IMR-90 (cell line): Measurements from ENCODE around the gene PHF20. TPM values are rescaled to one million over a fixed set of nuclear protein-coding genes. Genes with fewer than 3 reads are reported as not detected.
A peak's percentile ranks its signal among the peaks of the same experiment; 100 is the strongest.

Experiments
- ATAC-seq: fragments of 200-7000 bp; cut with Tn5 transposase; 2 replicates; pipeline ENCODE4 v1.9.1; 2020; ENCODE audit warnings: low read depth, mild to moderate bottlenecking, moderate library complexity
- Bru-seq: library from RNA; stranded (reverse); fragments of 400-500 nt; gene quantifications from one replicate; lab custom pipeline; 2021; lab: Mats Ljungman, UMichigan
- BruChase-seq, 2 experiments: library from RNA; stranded (reverse); fragments of 400-500 nt; gene quantifications; one replicate each; lab custom pipeline; 2021; lab: Mats Ljungman, UMichigan
- BruUV-seq: library from RNA; stranded (reverse); fragments of 400-500 nt; replicated peaks from 2 replicates; lab custom pipeline; 2021; lab: Mats Ljungman, UMichigan
- CTCF ChIA-PET: fragments of 300-600 bp; formaldehyde crosslinking; extraction: SDS; loops from one replicate; lab custom pipeline; 2021; ENCODE audit warnings: antibody characterized with exemption; lab: Yijun Ruan, JAX
- POLR2A ChIA-PET: fragments of 300-600 bp; sonication (Branson Sonifier 250); formaldehyde crosslinking; loops from one replicate; lab custom pipeline; 2022; ENCODE audit warnings: antibody characterized with exemption; ENCODE audit not compliant: unreplicated experiment; lab: Charles Lee
- DNase-seq: peaks from one replicate; pipeline ENCODE4 v3.0.0; 2013
- H2AFZ ChIP-seq: replicated peaks from 2 replicates; pipeline ENCODE3; 2013; ENCODE audit warnings: low read length, mild to moderate bottlenecking; ENCODE audit not compliant: poor library complexity
- H2AK5ac ChIP-seq: 2 replicates; pipeline ENCODE4 v1.6.1; 2013; ENCODE audit warnings: low read depth, low read length, inconsistent platforms
- H2AK9ac ChIP-seq: replicated peaks from 2 replicates; pipeline ENCODE3; 2013; ENCODE audit warnings: mild to moderate bottlenecking, low read depth, low read length, moderate library complexity; ENCODE audit not compliant: poor library complexity
- H2BK120ac ChIP-seq: 2 replicates; pipeline ENCODE4 v1.6.1; 2013; ENCODE audit warnings: low read depth, low read length, inconsistent platforms
- H2BK15ac ChIP-seq: 3 replicates; pipeline ENCODE4 v1.6.1; 2013; ENCODE audit warnings: low read depth, low read length, inconsistent platforms
- H2BK20ac ChIP-seq: 2 replicates; pipeline ENCODE4 v1.6.1; 2013; ENCODE audit warnings: low read depth, mild to moderate bottlenecking, inconsistent platforms, low read length, moderate library complexity
- H2BK5ac ChIP-seq: 2 replicates; pipeline ENCODE4 v1.6.1; 2013; ENCODE audit warnings: mild to moderate bottlenecking, low read depth, low read length, inconsistent platforms; ENCODE audit not compliant: poor library complexity, severe bottlenecking
- H3K14ac ChIP-seq: replicated peaks from 2 replicates; pipeline ENCODE4 v1.6.1; 2013; ENCODE audit warnings: low read depth, low read length, inconsistent platforms
- H3K18ac ChIP-seq: 2 replicates; pipeline ENCODE4 v1.6.1; 2013; ENCODE audit warnings: low read depth, low read length, control low read depth
- H3K23ac ChIP-seq: 2 replicates; pipeline ENCODE4 v1.6.1; 2013; ENCODE audit warnings: low read depth, low read length, inconsistent platforms
- H3K27ac ChIP-seq: 2 replicates; pipeline ENCODE4 v1.5.1; 2013; ENCODE audit warnings: mild to moderate bottlenecking, control low read depth, low read length; ENCODE audit not compliant: insufficient read depth
- H3K27me3 ChIP-seq: 2 replicates; pipeline ENCODE4 v1.6.1; 2013; ENCODE audit warnings: low read length; ENCODE audit not compliant: control insufficient read depth, insufficient read depth
- H3K36me3 ChIP-seq: 2 replicates; pipeline ENCODE4 v1.6.1; 2013; ENCODE audit warnings: low read length, mixed read lengths; ENCODE audit not compliant: control insufficient read depth, insufficient read depth
- H3K4ac ChIP-seq: 2 replicates; pipeline ENCODE4 v1.6.1; 2013; ENCODE audit warnings: low read depth, low read length, inconsistent platforms
- H3K4me1 ChIP-seq: 2 replicates; pipeline ENCODE4 v1.6.1; 2013; ENCODE audit warnings: low read length, mixed read lengths; ENCODE audit not compliant: control insufficient read depth, insufficient read depth
- H3K4me2 ChIP-seq: 2 replicates; pipeline ENCODE4 v1.6.1; 2013; ENCODE audit warnings: low read depth, mild to moderate bottlenecking, control low read depth, low read length, moderate library complexity
- H3K4me3 ChIP-seq: 2 replicates; pipeline ENCODE4 v1.5.1; 2013; ENCODE audit warnings: low read depth, mild to moderate bottlenecking, control low read depth, low read length, moderate library complexity; ENCODE audit not compliant: insufficient read depth
- H3K56ac ChIP-seq: 2 replicates; pipeline ENCODE4 v1.6.1; 2013; ENCODE audit warnings: low read length, inconsistent platforms; ENCODE audit not compliant: insufficient read depth; ENCODE audit errors: extremely low read depth
- H3K79me1 ChIP-seq, 2 experiments: 2 replicates each; pipeline ENCODE4 v1.6.1; 2013; ENCODE audit warnings: low read length in 2 of 2, inconsistent platforms in 1 of 2, low read depth in 1 of 2
- H3K9ac ChIP-seq: 2 replicates; pipeline ENCODE4 v1.6.1; 2013; ENCODE audit warnings: low read depth, low read length, control low read depth
- H3K9me1 ChIP-seq: 2 replicates; pipeline ENCODE4 v1.6.1; 2013; ENCODE audit warnings: low read length, inconsistent platforms; ENCODE audit not compliant: insufficient read depth
- H3K9me3 ChIP-seq: 2 replicates; pipeline ENCODE4 v1.6.1; 2013; ENCODE audit warnings: low read length; ENCODE audit not compliant: control insufficient read depth, insufficient read depth
- H4K20me1 ChIP-seq: 2 replicates; pipeline ENCODE4 v1.6.1; 2013; ENCODE audit warnings: low read length, inconsistent platforms; ENCODE audit not compliant: insufficient read depth
- H4K5ac ChIP-seq: 2 replicates; pipeline ENCODE4 v1.6.1; 2013; ENCODE audit warnings: mild to moderate bottlenecking, low read depth, low read length, control low read depth
- H4K8ac ChIP-seq, 2 experiments: 2 replicates each; pipeline ENCODE4 v1.6.1; 2013; ENCODE audit warnings: low read depth in 2 of 2, low read length in 2 of 2, control low read depth in 1 of 2, inconsistent platforms in 1 of 2
- H4K91ac ChIP-seq: 2 replicates; pipeline ENCODE4 v1.6.1; 2013; ENCODE audit warnings: low read depth, low read length, inconsistent platforms; ENCODE audit not compliant: insufficient read depth
- BHLHE40 ChIP-seq: fragments of 150-350 bp; IDR thresholded peaks from 2 replicates; pipeline ENCODE4 v1.6.1; 2016; ENCODE audit warnings: mild to moderate bottlenecking, low read depth, low read length
- CEBPB ChIP-seq: IDR thresholded peaks from 2 replicates; pipeline ENCODE4 v1.6.1; 2012; ENCODE audit warnings: low read depth, low read length, improper control_type of control experiment
- CTCF ChIP-seq: conservative IDR thresholded peaks from 2 replicates; pipeline ENCODE4 v1.5.1; 2012; ENCODE audit warnings: mild to moderate bottlenecking, low read depth, low read length, improper control_type of control experiment
- ELK1 ChIP-seq: fragments of 150-350 bp; IDR thresholded peaks from 2 replicates; pipeline ENCODE4 v1.6.1; 2016; ENCODE audit warnings: low read depth, mild to moderate bottlenecking, low read length, moderate library complexity, borderline replicate concordance
- FOS ChIP-seq: fragments of 150-350 bp; IDR thresholded peaks from 2 replicates; pipeline ENCODE4 v1.6.1; 2016; ENCODE audit warnings: low read depth, low read length
- MAFK ChIP-seq: IDR thresholded peaks from 2 replicates; pipeline ENCODE4 v1.6.1; 2012; ENCODE audit warnings: low read depth, low read length, improper control_type of control experiment
- MAZ ChIP-seq: IDR thresholded peaks from 2 replicates; pipeline ENCODE4 v1.6.1; 2012; ENCODE audit warnings: low read depth, mild to moderate bottlenecking, low read length, improper control_type of control experiment, moderate library complexity, borderline replicate concordance
- MXI1 ChIP-seq: IDR thresholded peaks from 2 replicates; pipeline ENCODE4 v1.6.1; 2012; ENCODE audit warnings: low read depth, mild to moderate bottlenecking, low read length, moderate library complexity, borderline replicate concordance
- NFE2L2 ChIP-seq: fragments of 150-350 bp; IDR thresholded peaks from 2 replicates; pipeline ENCODE4 v1.6.1; 2016; ENCODE audit warnings: low read depth, mild to moderate bottlenecking, low read length
- POLR2A ChIP-seq: IDR thresholded peaks from 2 replicates; pipeline ENCODE4 v1.6.1; 2012; ENCODE audit warnings: mild to moderate bottlenecking, low read depth, low read length
- RCOR1 ChIP-seq: IDR thresholded peaks from 2 replicates; pipeline ENCODE4 v1.6.1; 2012; ENCODE audit warnings: mild to moderate bottlenecking, low read length, improper control_type of control experiment; ENCODE audit not compliant: insufficient replicate concordance
- RFX5 ChIP-seq: IDR thresholded peaks from 2 replicates; pipeline ENCODE4 v1.8.0; 2012; ENCODE audit warnings: low read depth, mild to moderate bottlenecking, low read length, moderate library complexity
- WGBS, 2 experiments: methylation state at CpG; one replicate each; pipeline versions ENCODE4 v1.1.5 to v1.1.7; 2013; ENCODE audit warnings: missing lambda C conversion rate in 2 of 2; ENCODE audit not compliant: insufficient read length in 1 of 2; ENCODE audit errors: extremely low coverage in 2 of 2; 5-methylcytosine and 5-hydroxymethylcytosine counted together
- dilution Hi-C: fragments of 300-500 bp; cut with HindIII; formaldehyde crosslinking; loops from one replicate; pipeline ENCODE4 v1.14.3; 2018; ENCODE audit warnings: low sequenced_read_pairs; ENCODE audit not compliant: unreplicated experiment
- in situ Hi-C: fragments of 300-500 bp; cut with MboI; formaldehyde crosslinking; loops from 3 replicates; pipeline ENCODE4 v1.14.3; 2019; ENCODE audit warnings: low sequenced_read_pairs, inconsistent platforms, mixed read lengths
- intact Hi-C: fragments of 100-400 bp; cut with micrococcal nuclease; formaldehyde crosslinking; loops from 2 replicates; pipeline ENCODE4 v1.10.0; 2022
- long read RNA-seq: library from polyadenylated mRNA; unstranded; transcript quantifications from one replicate; pipeline ENCODE4 v2.0.0, GENCODE V29; 2021; ENCODE audit not compliant: unreplicated experiment
- polyA plus RNA-seq, 3 experiments: library from polyadenylated mRNA; depleted of rRNA; stranded (reverse); fragments of >200 nt; gene quantifications; 2 replicates each; pipeline ENCODE4 v1.2.3, GENCODE V29; 2012; ENCODE audit warnings: low replicate concordance in 1 of 3
- total RNA-seq: library from RNA; depleted of rRNA; stranded (reverse); fragments of >200 nt; gene quantifications from 2 replicates; pipeline ENCODE4 v1.2.3, GENCODE V29; 2012; rRNA removed

PHF20 gene
- total RNA-seq, result 22.0 and 30.3 TPM in 2 replicates
- polyA plus RNA-seq (2012; rRNA removed), result 22.5 and 23.6 TPM in 2 replicates
- 19.8 and 29.5 TPM in 2 replicates for polyA plus RNA-seq (2012; cell fraction: cytosol; rRNA removed)
- 13.4 and 14.4 TPM in 2 replicates for polyA plus RNA-seq (2012; cell fraction: nucleus; rRNA removed; ENCODE audit: low replicate concordance)
- percentile 83 among the genes with signal in this experiment for Bru-seq, nascent RNA
- percentile 87 among the genes with signal in this experiment for BruChase-seq, experiment 1, labeled RNA remaining after a 6-hour chase
- percentile 77 among the genes with signal in this experiment for BruChase-seq, experiment 2, labeled RNA remaining after a 2-hour chase
- long read RNA-seq, partial matches to known transcripts, result 29 of 37 reads
- long read RNA-seq, other reads (novel, unspliced or antisense), result 6 of 37 reads

GRCh38 chr20:35771689-35772562 is at the start of gene PHF20:
Gene PHF20 (plus strand): TSS chr20:35772015. CDS start chr20:35801523, 29,508 bp downstream.
- Histone ChIP-seq H4K91ac (peak within 1 kb of the TSS; percentile 79), H2BK15ac (peak within 1 kb of the TSS; percentile 74; the same call in 2 of the 3 replicates), H3K18ac (peak within 1 kb of the TSS; percentile 89), H4K8ac (peak within 1 kb of the TSS; percentile 81 to 91), H3K14ac (peak within 1 kb of the TSS; percentile 79), H3K27me3 (no peaks in the 10 kb centered on the region), H3K9me3 (no peaks in the 10 kb centered on the region), H3K27ac (peak within 1 kb of the TSS; percentile 79), H4K20me1 (peaks cover 13% of the 10 kb centered on the region; the same call in 1 of the 2 replicates), H3K4me2 (peak within 1 kb of the TSS; percentile 93), H2BK120ac (peak within 1 kb of the TSS; percentile 58; the same call in 1 of the 2 replicates), H3K23ac (peak within 1 kb of the TSS; percentile 80), H3K9me1 (peaks cover 19% of the 10 kb centered on the region), H3K4me3 (peak within 1 kb of the TSS; percentile 94), H2BK5ac (peak within 1 kb of the TSS; percentile 75), H3K79me1 (peaks cover 39 to 52% of the 10 kb centered on the region in 2 experiments), H3K4me1 (peaks cover 21% of the 10 kb centered on the region), H2AK5ac (peak within 1 kb of the TSS; percentile 76), H2AK9ac (peak within 1 kb of the TSS; percentile 87), H3K9ac (peak within 1 kb of the TSS; percentile 88), H3K56ac (peak within 1 kb of the TSS; percentile 89), H3K4ac (peak within 1 kb of the TSS; percentile 80), H2AFZ (peak within 1 kb of the TSS; percentile 92), H2BK20ac (peak within 1 kb of the TSS; percentile 24; the same call in 1 of the 2 replicates), H4K5ac (peak within 1 kb of the TSS; percentile 79), H3K36me3 (peaks cover 2% of the 10 kb centered on the region; the same call in 1 of the 2 replicates)
- WGBS, 2 experiments, result 3% methylated on average over 63 of the region's 87 CpGs; no CpG with 5 or more reads in 1 of the 2 experiments
- BruUV-seq, result no TSS peak
- DNase-seq, result peak; percentile 96
- dilution Hi-C loops (no loop called here), intact Hi-C loops (loop anchor here (1.0 kb wide), 1 partner anchor 112 kb away; no protein-coding TSS in a partner anchor), in situ Hi-C loops (loop anchor here (25.0 kb wide), 1 partner anchor 365 kb away; no protein-coding TSS in a partner anchor)
- ATAC-seq, result peak; percentile 93
- POLR2A ChIA-PET, result interaction anchor here (0.5 kb wide), 1 partner anchor 8 kb away, joined by 5 read pairs; no protein-coding TSS in a partner anchor
- CTCF ChIA-PET, result no interaction called here
- no peak for TF ChIP-seq NFE2L2
- no peak for TF ChIP-seq RFX5
- TF ChIP-seq MAZ, result peak; percentile 64; the same call in 1 of the 2 replicates
- peak; percentile 56; the same call in 1 of the 2 replicates for TF ChIP-seq BHLHE40
- peak; percentile 84 for TF ChIP-seq POLR2A
- no peak for TF ChIP-seq CTCF
- peak; percentile 6; the same call in 1 of the 2 replicates for TF ChIP-seq FOS
- TF ChIP-seq ELK1, result no peak
- TF ChIP-seq CEBPB, result peak; percentile 63
- peak; percentile 75; the same call in 1 of the 2 replicates for TF ChIP-seq MXI1
- no peak for TF ChIP-seq MAFK
- peak; percentile 55 for TF ChIP-seq RCOR1
